ENCODE results near the gene DTX1.

GRCh38 chr12:113087193-113087592, 30.7 kb downstream of the DTX1 start:
- TF ChIP-seq CTCF (conservative IDR thresholded peaks at IDR 0.05; ENCODE audit: low read depth, low read length) = no peak
- TF ChIP-seq EZH2 (IDR thresholded peaks at IDR 0.05; ENCODE audit: low read length, unreplicated experiment) = no peak
- no peak for TF ChIP-seq EZH2phosphoT487 (IDR thresholded peaks at IDR 0.05; ENCODE audit: borderline replicate concordance, low read length)

Data from PC-3 (cell line).